CD4-positive, alpha-beta T cell treated with Interleukin-21 for 1 hour (primary cell): ENCODE measurements around the gene IGSF21.

ENCODE experiments used
- DNase-seq: peaks from one replicate; pipeline ENCODE4 v3.0.0-alpha.2; 2020

Gene IGSF21

DNA sequence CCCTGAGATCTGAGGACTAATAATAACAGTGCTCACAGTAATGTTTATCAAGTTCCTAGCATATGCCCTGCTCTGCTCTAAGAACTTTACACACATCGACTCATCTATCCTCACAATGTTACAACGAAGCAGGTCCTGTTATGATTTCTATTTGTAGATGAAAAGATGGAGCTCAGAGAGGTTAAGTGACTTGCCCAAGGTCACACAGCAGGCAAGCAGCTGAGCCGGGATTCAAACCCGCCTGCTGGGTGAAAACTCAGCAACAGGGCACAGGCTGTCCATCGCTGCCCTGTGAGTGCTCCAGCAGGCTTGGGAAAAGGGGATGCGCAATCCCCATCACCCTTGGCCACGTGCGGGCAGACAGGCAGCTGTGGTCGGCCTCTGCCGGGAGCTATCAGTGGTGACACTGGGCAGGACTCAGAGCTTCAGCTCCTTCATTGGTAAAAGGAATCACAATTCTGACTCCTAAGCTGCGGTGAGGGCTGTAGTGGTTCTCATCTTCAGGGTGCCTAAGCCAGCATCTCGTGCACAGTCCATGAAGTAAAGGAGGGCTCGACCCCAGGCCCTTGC, 199.8 kb downstream of the IGSF21 start:
- DNase-seq, result no peak

GRCh38 chr1:18309552-18310155, 202.1 kb downstream of the IGSF21 start:
- no peak for DNase-seq

DNA sequence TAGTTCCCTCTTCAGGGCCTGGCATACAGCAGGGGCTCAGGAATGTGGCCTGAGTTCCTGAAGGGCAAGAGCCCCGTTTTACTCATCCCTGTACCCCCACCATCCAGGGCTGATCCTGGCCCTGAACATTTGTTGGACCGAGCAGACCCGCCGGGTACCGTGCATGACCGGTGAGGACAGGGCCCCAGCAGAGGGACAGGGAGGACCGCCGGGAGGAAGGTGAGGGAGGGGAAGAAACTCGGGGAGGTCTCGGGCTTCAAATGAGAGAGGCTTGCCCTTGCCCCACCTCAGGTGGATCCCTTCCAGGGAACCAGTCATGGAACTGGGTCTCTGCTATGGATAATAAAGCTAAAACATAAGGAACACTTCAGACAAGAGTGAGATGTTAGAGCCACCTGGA, 205.4 kb downstream of the IGSF21 start:
- no peak for DNase-seq

- DNase-seq, result no peak
These were observed 205.9 kb downstream of the IGSF21 start for GRCh38 chr1:18313523-18313922.

DNA sequence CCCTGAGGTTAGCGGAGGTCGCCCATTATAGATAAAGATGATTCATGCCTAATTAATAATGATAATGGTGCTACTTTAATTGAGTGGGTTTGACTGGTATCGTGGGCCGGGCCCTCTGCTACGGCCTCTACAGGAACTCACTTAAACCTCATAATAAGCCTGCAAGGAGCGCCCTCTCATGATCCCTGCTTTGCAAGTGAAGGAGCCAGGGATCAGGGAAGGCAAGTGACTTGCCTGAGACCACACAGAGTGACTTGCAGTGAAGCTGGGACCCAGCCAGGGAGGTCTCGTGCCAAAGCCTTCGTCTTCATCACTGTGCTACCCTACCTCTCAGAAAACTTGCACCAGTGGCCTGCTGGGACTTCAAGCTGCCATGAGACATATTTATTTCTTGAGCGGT, 206.8 kb downstream of the IGSF21 start:
- no peak for DNase-seq

GRCh38 chr1:18315449-18315848, 207.9 kb downstream of the IGSF21 start:
- no peak for DNase-seq

DNA sequence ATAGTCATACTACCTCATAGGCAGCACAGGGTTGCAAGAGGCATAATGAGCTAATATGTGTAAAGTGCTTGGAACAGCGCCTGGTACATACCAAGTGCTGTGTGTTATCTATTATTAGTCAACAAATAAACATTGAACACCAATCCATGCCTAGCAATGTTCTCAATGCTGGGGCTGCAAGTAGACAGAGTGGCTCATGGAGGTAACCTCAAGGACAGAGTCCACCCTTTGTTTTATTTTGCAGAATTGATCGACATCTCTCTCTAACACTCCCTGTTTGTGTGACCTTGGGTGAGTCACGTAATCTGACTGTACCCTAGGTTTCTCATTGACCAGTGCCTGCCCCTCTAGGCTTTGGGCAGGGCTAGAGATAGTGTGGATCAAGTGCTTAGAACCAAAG, 209.2 kb downstream of the IGSF21 start:
- no peak for DNase-seq

GRCh38 chr1:18319099-18319498, 211.5 kb downstream of the IGSF21 start:
- no peak for DNase-seq

DNA sequence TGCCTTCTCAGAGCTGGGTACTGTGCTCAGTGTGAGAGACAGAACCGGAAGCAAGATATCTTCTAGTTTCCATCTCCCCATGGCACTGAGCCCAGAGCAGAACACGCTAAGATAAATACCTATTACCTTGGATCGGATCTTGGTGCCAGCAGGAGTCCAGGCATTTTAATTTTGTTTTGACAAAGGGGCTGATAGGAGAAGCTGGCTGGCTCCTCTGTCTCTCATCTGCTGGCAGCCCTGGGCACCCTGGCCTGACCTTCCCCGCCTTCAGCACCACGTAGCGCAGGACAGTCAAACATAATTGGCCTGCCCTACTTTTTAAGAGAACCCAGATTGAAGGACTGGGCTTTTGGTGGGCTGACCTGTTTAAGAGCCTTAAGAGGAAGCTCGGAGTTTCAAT, 212.5 kb downstream of the IGSF21 start:
- DNase-seq, result no peak

GRCh38 chr1:18322368-18323032, 214.9 kb downstream of the IGSF21 start:
- DNase-seq, result no peak

GRCh38 chr1:18323259-18323658, 215.7 kb downstream of the IGSF21 start:
- DNase-seq, result no peak

DNA sequence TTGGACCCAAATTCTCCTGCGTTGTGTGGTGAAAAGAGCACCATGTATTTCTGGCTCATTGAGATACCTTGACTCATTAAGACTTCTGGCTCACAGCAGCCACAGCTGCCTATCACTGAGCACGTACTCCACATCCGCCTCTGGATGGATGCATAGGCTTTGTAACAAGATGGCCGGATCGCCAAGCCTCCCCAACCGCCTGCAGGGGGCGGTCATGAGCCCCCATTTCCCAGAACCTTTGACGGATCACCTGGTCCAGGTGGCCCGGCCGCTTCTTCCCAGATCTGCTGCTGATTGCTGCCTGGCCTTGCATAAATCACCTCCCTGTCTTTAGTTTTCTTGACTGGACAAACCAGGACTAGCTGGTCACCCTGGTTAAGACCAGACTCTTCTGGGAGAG, 216.6 kb downstream of the IGSF21 start:
- no peak for DNase-seq

GRCh38 chr1:18325136-18325535, 217.5 kb downstream of the IGSF21 start:
- DNase-seq, result no peak

DNA sequence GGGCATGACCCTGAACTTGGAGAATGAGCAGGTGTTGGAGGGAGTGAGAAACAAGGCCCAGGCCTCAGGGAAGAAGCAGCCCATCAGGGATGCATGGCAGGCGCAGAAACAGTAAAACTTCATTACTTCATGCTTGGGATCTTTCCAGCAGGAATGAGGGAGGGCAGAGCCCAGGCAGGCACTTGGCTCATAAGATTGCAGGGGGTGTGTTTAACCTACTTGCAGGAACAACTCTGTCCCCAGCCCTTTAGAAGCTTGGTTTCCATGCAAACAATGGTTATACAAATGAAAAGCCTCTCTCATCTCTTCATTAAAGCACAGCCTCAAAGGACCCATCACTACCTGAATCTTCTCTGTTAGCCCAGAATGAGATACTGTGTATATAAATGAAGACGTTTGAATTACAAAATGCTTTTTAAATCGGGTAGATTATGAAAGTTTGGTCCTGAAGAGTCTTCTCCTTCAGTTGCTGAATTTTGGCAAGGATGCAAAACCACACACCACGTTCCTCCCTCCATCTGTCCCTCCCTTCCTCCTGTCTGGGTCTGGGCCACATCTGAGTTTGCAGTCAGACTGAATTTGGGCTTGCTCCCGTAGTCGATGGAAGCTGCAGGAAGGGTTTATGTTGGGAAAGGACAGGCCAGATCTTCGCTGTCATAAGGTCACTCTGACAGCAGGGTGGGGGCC, 218.8 kb downstream of the IGSF21 start:
- no peak for DNase-seq

DNA sequence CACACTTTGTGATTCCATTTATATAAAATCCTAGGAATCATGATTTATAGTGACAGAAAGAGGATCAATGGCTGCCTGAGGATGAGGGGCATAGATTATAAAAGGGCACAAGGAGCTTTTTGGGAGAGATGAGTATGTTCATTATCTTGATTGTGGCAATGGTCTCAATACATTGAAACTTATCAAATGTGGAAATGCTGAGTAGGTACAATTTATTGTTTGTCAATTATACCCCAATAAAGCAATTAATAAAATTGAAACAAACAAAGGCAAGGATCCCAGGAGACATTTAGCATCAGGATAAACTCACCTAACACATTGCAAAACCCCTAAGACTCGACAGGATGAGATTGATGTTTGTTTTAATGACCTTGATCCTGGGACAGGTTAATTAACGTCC, 220.1 kb downstream of the IGSF21 start:
- DNase-seq, result no peak

DNA sequence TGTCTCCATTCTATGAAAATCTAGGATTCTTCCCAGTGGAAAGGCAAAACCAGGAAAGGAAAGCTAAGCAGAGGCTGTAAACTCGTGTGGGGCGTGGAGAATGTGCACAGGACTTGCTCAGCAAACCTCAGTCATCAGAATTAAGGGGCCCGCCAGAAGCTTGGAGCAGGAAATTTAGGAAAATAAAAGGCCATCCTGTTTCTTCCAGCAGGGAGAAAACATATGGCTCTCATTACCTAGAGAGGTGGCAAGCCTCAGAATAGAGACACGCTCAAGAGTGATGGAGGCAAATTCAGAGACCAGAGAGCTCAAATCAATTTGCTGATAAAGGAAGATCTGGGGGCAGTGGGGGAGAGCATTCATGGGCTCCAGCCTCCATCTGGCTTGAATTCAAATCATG, 221.2 kb downstream of the IGSF21 start:
- no peak for DNase-seq

GRCh38 chr1:18329469-18330253, 222.1 kb downstream of the IGSF21 start:
- no peak for DNase-seq

DNA sequence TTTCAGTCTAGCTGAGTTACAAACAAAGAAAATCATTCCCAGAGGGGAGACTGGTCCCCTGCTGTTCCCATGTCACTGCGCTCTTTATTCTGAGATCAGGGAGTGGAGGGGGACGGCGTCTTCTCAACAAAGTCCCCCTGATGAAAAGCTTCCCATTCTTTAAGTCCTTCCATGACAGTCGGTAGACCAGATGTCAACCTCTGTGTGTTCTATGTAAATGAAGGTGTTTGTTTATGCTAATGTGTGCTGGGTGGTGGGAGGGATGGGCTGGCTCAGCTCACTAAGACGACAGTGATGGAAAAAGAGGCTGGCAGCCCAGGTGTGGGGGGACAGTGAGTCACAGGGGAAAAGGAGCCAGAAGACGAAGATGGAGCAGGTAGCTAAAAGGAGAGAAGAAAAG, 225.0 kb downstream of the IGSF21 start:
- DNase-seq, result no peak

DNA sequence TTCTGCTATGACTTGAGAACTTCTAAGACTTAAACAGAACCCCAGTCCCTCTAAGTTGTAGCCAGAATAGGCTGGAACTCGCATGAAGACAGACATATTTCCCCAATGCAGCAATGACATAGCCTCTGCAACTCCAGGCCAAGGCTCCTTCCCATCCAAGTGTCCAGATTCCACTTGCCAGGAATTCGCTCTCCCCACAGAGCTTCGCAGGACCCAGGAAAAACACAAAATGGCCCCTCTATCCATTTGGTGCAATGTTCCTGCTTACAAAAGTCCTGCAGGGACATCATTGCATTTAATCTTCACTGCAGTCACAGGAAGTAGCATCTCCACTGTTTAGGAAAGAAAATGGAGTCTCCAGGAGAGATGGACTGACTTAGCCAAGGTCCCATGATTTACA, 225.6 kb downstream of the IGSF21 start:
- DNase-seq, result no peak

DNA sequence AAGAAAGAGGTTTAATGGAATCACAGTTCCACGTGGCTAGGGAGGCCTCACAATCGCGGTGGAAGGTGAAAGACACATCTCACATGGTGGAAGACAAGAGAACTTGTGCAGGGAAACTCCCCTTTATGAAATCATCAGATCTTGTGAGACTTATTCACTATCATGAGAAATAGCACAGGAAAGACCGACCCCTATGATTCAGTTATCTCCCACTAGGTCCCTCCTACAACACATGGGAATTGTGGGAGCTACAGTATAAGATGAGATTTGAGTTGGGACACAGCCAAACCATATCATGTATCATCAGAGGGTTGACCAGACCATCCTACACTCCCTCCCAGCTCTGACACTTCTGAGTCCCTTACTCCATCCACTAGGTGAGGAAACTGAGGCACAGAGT, 229.2 kb downstream of the IGSF21 start:
- no peak for DNase-seq

GRCh38 chr1:18337757-18338156, 230.2 kb downstream of the IGSF21 start:
- no peak for DNase-seq

DNA sequence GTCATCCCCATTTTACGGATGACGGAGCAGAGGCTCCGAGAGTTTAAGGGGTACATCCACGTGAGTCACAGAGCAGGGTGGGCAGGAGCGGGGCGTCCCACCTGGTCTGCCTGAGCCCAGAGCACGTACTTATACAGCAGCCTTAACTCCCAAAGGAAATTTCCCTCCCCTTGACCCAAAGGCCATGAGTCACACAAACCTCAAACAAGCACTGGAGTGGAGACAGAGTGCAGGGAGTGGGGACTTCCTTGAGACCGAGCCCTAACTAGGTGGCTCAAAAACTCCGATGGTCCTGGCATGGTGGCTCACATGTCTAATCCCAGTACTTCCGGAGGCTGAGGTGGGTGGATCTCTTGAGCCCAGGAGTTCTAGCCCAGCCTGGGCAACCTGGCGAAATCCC, 231.6 kb downstream of the IGSF21 start:
- no peak for DNase-seq

- DNase-seq, result no peak
These were observed 232.7 kb downstream of the IGSF21 start for GRCh38 chr1:18340158-18340764.
